ENCODE measurements around the gene HEG1. TPM values are rescaled to one million over a fixed set of nuclear protein-coding genes. Genes with fewer than 3 reads are reported as not detected.
A peak's percentile ranks its signal among the peaks of the same experiment; 100 is the strongest.

HEG1 gene
- total and polyA plus RNA-seq, 2 of the 4 experiments (the other 2 are of a cell fraction): 25.6 to 43.4 TPM

DNA sequence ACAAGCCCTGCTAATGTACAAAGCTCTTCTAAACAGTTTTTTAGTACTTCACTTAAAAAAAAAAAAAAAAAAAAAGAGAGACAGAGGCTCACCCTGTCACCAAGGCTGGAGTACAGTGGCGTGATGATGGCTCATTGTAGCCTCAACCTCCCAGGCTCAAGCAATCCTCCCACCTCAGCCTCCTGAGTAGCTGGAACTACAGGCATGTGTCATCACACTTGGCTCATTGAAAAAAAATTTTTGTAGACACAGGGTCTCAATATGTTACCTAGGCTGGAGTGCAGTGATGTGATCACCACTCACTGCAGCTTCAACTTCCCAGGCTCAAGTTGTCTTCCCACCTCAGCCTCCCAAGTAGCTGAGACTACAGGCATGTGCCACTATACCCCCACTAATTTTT is 47.6 kb upstream of the HEG1 start:
- no peak overlapping the region for H2AK5ac ChIP-seq (ENCODE audit: low read depth, low read length)
- no peak overlapping the region for H3K9ac ChIP-seq (ENCODE audit: low read depth, low read length)
- H2BK20ac ChIP-seq (ENCODE audit: low read depth, low read length): no peak overlapping the region
- H3K79me1 ChIP-seq (ENCODE audit: low read depth in 1 of 2, low read length in 2 of 2): 0 out of 4 replicates have a peak, but pooled peaks cover 0 to 6% of the 10 kb centered on the region in 2 experiments
- no peak for ATAC-seq (ENCODE audit: low read depth)
- no peak overlapping the region for H4K91ac ChIP-seq (ENCODE audit: insufficient read depth, low read depth, low read length)
- dilution Hi-C loops (cut with HindIII; ENCODE audit: low sequenced_read_pairs, unreplicated experiment) (no loop called here), intact Hi-C loops (cut with micrococcal nuclease) (no loop called here), in situ Hi-C loops (cut with MboI; ENCODE audit: low sequenced_read_pairs) (no loop called here)
- no peaks in the 10 kb centered on the region for H3K27me3 ChIP-seq (ENCODE audit: control insufficient read depth, insufficient read depth, low read length)
- no peak for TF ChIP-seq CTCF (conservative IDR thresholded peaks at IDR 0.05; ENCODE audit: low read depth, low read length)
- no peaks in the 10 kb centered on the region for H4K20me1 ChIP-seq (ENCODE audit: insufficient read depth, low read length)
- CTCF ChIA-PET: interaction anchor here (0.7 kb wide), 1 partner anchor 152 kb away, joined by 3 read pairs; no protein-coding TSS in a partner anchor
- H3K4me2 ChIP-seq (ENCODE audit: low read depth, low read length): no peak overlapping the region
- peaks cover 12% of the 10 kb centered on the region for H3K4me1 ChIP-seq (ENCODE audit: control insufficient read depth, insufficient read depth, low read length)
- H2AK9ac ChIP-seq (replicated peaks; ENCODE audit: low read depth, low read length, poor library complexity): no peak overlapping the region
- H4K8ac ChIP-seq (ENCODE audit: low read depth in 2 of 2, low read length in 2 of 2): no peak overlapping the region
- peaks cover 2% of the 10 kb centered on the region; the same call in 1 of the 2 replicates for H3K9me3 ChIP-seq (ENCODE audit: control insufficient read depth, insufficient read depth, low read length)
- BruUV-seq (replicated peaks): no TSS peak
- no peaks in the 10 kb centered on the region; the same call in 1 of the 2 replicates for H3K36me3 ChIP-seq (ENCODE audit: control insufficient read depth, insufficient read depth, low read length)
- H3K14ac ChIP-seq (replicated peaks; ENCODE audit: low read depth, low read length): no peak overlapping the region
- H2BK15ac ChIP-seq (ENCODE audit: low read depth, low read length): no peak overlapping the region
- H3K23ac ChIP-seq (ENCODE audit: low read depth, low read length): no peak overlapping the region
- no peak overlapping the region for H3K27ac ChIP-seq (ENCODE audit: insufficient read depth, low read length)
- no peak for DNase-seq
- H2BK5ac ChIP-seq (ENCODE audit: low read depth, low read length, poor library complexity, severe bottlenecking): no peak overlapping the region
- H3K4me3 ChIP-seq (ENCODE audit: insufficient read depth, low read depth, low read length): no peak overlapping the region
- H3K4ac ChIP-seq (ENCODE audit: low read depth, low read length): peak overlapping the region; percentile 12; the same call in 1 of the 2 replicates
- H3K18ac ChIP-seq (ENCODE audit: low read depth, low read length): no peak overlapping the region
- WGBS, 2 experiments (ENCODE audit: extremely low coverage in 2 of 2, insufficient read length in 1 of 2): no CpG with 5 or more reads among the region's 1 CpG
- H2BK120ac ChIP-seq (ENCODE audit: low read depth, low read length): no peak overlapping the region
- H4K5ac ChIP-seq (ENCODE audit: low read depth, low read length): no peak overlapping the region
- peaks cover 12% of the 10 kb centered on the region for H3K9me1 ChIP-seq (ENCODE audit: insufficient read depth, low read length)
- no peak overlapping the region for H3K56ac ChIP-seq (ENCODE audit: extremely low read depth, insufficient read depth, low read length)
- H2AFZ ChIP-seq (replicated peaks; ENCODE audit: low read length, poor library complexity): no peak overlapping the region
- POLR2A ChIA-PET (ENCODE audit: unreplicated experiment): no interaction called here
